GM21367 (cell line): ENCODE measurements around the gene STOX2.

Experiments
- ATAC-seq: cut with Tn5 transposase; IDR thresholded peaks from one replicate; pipeline ENCODE4 v1.9.1; 2021; ENCODE audit not compliant: unreplicated experiment

The STOX2 gene

DNA sequence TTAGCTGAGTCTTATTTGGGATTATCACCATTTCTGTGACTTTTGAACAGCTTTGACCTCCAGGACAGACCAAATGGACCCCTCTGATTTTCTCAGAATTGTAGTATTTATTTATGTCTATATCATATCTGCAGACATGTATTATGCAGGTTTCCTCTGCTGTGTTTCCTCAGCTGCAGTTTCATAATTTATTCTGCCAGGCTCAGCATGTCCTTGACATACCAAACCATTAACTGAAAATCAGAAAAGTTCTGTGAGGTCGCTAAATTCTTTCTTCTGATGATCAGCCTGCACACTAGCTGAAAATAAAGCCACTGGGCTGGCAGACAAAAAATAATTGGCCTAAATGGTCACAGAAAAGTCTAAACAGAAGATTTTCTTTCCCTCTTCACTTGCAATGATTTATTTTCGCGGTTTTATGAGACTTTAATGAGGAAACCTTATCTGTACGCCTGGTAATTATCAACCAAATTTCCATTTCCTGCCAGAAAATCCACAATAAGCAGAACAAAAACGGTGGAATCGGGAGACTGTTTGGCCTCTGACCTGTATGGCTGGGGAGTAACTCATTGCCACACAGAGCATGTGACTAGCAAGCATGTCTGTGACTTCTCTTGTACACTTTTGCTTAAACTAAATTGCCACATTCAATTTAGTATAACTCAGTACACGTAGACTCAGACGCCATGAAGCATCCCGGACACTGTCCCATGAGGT is 161.6 kb downstream of the STOX2 start:
- no peak for ATAC-seq

DNA sequence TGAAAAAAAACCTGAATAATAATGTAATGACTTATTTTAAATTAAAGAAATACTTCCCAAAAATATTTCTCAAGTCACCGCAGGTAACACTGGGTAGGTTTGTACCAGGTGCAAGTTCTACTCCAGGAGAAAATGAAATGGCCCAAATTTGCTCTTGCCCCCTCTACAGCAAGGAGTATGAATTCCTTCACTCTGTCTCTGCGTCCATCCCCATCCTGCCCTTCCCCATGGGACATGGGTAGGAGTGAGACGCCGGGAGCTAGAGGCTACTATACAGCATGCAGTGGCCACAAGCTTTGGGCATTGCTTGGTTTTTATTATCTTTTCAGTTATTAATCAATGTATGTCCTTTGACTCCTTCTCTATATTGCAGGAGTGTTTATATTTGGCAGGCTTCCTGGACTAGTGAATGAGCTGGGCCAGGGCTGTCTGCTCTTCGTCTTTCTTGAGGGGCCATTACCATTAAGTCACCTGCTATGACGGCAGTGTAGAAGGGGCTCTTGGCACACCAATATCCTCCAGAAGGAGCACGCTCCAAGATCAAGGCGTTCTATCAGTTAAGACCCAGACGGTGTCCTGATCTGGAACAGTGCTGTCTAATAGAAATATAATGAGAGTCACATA is 162.9 kb downstream of the STOX2 start:
- no peak for ATAC-seq
